Lower leg skin (tissue), 4 donors: Measurements from ENCODE around the gene OSBP2. TPM values are rescaled to one million over a fixed set of nuclear protein-coding genes. Genes with fewer than 3 reads are reported as not detected.

ENCODE experiments used
- DNase-seq, 2 donors: peaks; one replicate each; pipeline ENCODE4 v3.0.0-alpha.2; 2019; ENCODE audit warnings: low spot score in 2 of 2
- H3K4me3 ChIP-seq: fragments of 200-600 bp; sonication (generic); 2 replicates; pipeline ENCODE4 v1.5.1; 2017; ENCODE audit warnings: mild to moderate bottlenecking, low read depth; ENCODE audit not compliant: poor library complexity, severe bottlenecking
- POLR2A ChIP-seq, 2 donors: fragments of 450-650 bp; IDR thresholded peaks; one replicate each; pipeline ENCODE4 v1.6.1; 2016 to 2017; ENCODE audit warnings: antibody characterized with exemption in 2 of 2, mild to moderate bottlenecking in 1 of 2, moderate library complexity in 1 of 2
- WGBS, 2 donors: methylation state at CpG; one replicate each; pipeline ENCODE4 v1.1.5; 2018; 5-methylcytosine and 5-hydroxymethylcytosine counted together
- intact Hi-C: fragments of 100-400 bp; cut with DNase I; formaldehyde crosslinking; loops from one replicate; pipeline ENCODE4 v1.15.0; 2023; ENCODE audit warnings: low total_unique reads
- total RNA-seq, 4 donors: library from RNA; depleted of rRNA; stranded (reverse); fragments of >200 nt; gene quantifications; one replicate each; pipeline ENCODE4 v1.1.0, GENCODE V29; 2016
- TF ChIP-seq, protein P1 (sequence below), 3 donors: fragments of 450-650 bp; IDR thresholded peaks; one replicate each; pipeline ENCODE4 v1.5.1; 2016; ENCODE audit warnings: antibody characterized with exemption in 3 of 3, mild to moderate bottlenecking in 3 of 3, moderate library complexity in 2 of 3

Gene OSBP2
- total RNA-seq, 4 donors from 2014 or later = 7.2 to 13.3 (median 10.0) TPM

DNA sequence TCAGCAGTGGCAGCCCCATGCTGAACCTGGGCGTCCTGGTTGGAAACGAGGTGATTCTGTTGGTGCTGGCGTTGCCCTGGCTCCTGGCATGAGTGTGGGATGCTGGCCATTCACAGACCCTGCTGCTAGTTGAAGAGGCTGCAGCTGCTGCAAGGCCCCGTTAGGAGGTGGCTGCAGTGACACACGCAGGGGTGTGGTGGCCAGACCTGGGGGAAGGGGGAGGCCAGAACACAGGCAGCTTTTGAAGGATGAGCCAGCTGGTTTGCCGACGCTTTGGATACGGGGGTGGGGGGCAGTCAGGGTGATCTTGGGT lies 196.7 kb downstream of the OSBP2 start:
- WGBS, 2 donors = 90 to 93% methylated on average over 8 of the region's 8 CpGs
- DNase-seq = peak in 1 of 2 donors; percentile 73
- no peak for TF ChIP-seq POLR2A (IDR thresholded peaks at IDR 0.05)
- TF ChIP-seq, protein P1, sequence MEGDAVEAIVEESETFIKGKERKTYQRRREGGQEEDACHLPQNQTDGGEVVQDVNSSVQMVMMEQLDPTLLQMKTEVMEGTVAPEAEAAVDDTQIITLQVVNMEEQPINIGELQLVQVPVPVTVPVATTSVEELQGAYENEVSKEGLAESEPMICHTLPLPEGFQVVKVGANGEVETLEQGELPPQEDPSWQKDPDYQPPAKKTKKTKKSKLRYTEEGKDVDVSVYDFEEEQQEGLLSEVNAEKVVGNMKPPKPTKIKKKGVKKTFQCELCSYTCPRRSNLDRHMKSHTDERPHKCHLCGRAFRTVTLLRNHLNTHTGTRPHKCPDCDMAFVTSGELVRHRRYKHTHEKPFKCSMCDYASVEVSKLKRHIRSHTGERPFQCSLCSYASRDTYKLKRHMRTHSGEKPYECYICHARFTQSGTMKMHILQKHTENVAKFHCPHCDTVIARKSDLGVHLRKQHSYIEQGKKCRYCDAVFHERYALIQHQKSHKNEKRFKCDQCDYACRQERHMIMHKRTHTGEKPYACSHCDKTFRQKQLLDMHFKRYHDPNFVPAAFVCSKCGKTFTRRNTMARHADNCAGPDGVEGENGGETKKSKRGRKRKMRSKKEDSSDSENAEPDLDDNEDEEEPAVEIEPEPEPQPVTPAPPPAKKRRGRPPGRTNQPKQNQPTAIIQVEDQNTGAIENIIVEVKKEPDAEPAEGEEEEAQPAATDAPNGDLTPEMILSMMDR (IDR thresholded peaks at IDR 0.05) = no peak
- intact Hi-C loops = no loop called here
- no peak overlapping the region for H3K4me3 ChIP-seq

DNA sequence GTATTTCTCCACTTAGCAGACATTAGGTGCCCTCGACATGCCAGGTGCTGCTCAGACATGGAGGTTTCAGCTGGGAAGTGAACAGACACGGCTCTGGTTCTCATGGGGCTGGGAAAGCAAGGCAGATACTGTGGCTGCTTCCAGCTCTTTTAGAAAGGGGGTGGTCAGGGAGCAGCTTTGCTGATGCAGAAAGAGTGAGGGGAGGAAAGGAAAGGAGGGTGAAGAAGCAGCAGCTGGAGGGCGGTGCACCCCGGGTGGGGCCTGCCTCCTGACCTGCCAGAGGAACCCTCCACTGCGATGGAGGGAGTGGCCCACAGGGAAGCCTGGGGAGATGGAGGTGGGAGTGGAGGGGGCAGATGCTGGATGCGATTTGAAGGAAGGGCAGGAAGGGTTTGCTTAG lies 197.1 kb downstream of the OSBP2 start:
- no peak overlapping the region for H3K4me3 ChIP-seq
- intact Hi-C loops = no loop called here
- 76 to 77% methylated on average over 6 of the region's 6 CpGs for WGBS, 2 donors
- DNase-seq = peak in 1 of 2 donors; percentile 32
- TF ChIP-seq, protein P1 (IDR thresholded peaks at IDR 0.05) = no peak
- TF ChIP-seq POLR2A (IDR thresholded peaks at IDR 0.05) = no peak

GRCh38 chr22:30892286-30892685 lies 197.6 kb downstream of the OSBP2 start:
- no peak overlapping the region for H3K4me3 ChIP-seq
- intact Hi-C loops = no loop called here
- WGBS, 2 donors = 92 to 98% methylated on average over 8 of the region's 8 CpGs
- peak in 1 of 2 donors; percentile 66 for DNase-seq
- TF ChIP-seq POLR2A (IDR thresholded peaks at IDR 0.05) = no peak
- TF ChIP-seq, protein P1 (IDR thresholded peaks at IDR 0.05) = no peak

DNA sequence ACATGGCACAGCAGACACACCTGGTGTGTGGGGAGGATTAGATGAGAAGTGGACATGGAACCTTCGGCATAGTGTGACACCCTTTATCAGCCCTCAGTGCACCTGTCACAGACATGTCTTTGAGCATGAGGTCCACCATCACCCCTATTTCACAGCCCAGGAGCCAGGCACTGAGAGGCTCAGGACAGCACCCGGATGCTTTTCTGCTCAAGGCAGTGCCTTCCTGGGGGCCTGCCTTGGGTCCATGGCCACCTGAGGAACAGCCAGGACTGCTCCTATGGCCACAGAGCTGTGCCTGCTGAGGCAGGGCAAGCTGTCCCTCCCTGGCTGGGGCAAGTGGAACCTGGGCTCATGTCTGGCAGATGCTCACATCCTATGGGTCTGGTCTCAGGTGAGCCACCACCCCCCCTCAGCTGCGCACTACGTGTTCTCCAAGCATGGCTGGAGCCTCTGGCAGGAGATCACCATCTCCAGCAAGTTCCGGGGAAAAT lies 198.1 kb downstream of the OSBP2 start:
- 96 to 97% methylated on average over 5 of the region's 5 CpGs for WGBS, 2 donors
- intact Hi-C loops = no loop called here
- DNase-seq = peak in 1 of 2 donors; percentile 75
- H3K4me3 ChIP-seq = no peak overlapping the region
- no peak for TF ChIP-seq POLR2A (IDR thresholded peaks at IDR 0.05)
- TF ChIP-seq, protein P1 (IDR thresholded peaks at IDR 0.05) = no peak

GRCh38 chr22:30893434-30894370 lies 199.0 kb downstream of the OSBP2 start:
- peak in 1 of 2 donors; percentile 68 for DNase-seq
- no peak overlapping the region for H3K4me3 ChIP-seq

More at GRCh38 chr22:30893434-30894370, 199.0 kb downstream of the OSBP2 start:
- intact Hi-C loops = no loop called here
- WGBS, 2 donors = 84 to 92% methylated on average over 21 to 23 of the region's 23 CpGs
- TF ChIP-seq, protein P1 (IDR thresholded peaks at IDR 0.05) = no peak
- no peak for TF ChIP-seq POLR2A (IDR thresholded peaks at IDR 0.05)
